GM12801 (cell line): ENCODE results near the gene CCDC57.

Source experiments
- CTCF ChIP-seq: IDR thresholded peaks from one replicate; pipeline ENCODE4 v1.5.1; 2011; ENCODE audit warnings: control low read depth; ENCODE audit not compliant: insufficient read length; ENCODE audit errors: extremely low read depth

Gene CCDC57

DNA sequence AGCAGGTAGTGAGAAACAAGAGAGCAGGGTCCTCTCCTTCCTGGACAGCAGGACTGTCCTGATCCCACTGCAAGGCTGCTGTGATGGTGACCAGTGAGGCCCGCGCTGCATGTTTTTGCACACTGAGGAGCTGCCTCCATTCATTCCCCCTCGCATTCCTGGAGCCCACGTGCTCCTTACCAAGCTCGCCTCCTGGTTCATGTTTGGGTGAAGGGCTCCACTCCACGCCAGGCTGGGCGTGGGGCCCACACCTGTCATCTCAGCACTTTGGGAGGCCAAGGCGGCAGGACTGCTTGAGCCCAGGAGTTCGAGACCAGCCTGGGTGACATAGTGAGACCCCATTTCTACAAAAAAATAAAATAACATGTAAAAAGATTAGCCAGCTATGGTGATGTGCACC, 99.2 kb downstream of the CCDC57 start:
- no peak for TF ChIP-seq CTCF

DNA sequence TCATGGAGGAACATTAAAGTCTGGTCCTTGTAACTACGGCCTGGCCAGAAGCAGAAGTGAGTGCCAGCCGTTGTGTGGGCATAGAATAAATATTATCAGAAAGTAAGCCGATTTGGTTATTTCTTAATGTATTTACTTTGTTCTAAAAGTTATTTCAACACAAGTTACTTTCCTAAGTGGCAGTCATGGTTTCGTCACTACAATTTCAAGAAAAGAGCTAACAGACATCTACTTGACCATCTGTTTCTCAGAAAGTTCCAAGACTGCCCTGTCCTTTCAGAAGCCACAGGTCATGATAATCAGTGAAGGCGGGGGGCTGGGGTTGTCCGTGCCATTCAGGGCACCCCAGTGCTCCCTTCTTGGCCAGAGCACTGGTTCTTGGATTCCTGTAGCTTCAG, 99.7 kb downstream of the CCDC57 start:
- no peak for TF ChIP-seq CTCF

GRCh38 chr17:82112181-82112913, 100.3 kb downstream of the CCDC57 start:
- no peak for TF ChIP-seq CTCF

GRCh38 chr17:82110298-82110697, 102.3 kb downstream of the CCDC57 start:
- no peak for TF ChIP-seq CTCF

DNA sequence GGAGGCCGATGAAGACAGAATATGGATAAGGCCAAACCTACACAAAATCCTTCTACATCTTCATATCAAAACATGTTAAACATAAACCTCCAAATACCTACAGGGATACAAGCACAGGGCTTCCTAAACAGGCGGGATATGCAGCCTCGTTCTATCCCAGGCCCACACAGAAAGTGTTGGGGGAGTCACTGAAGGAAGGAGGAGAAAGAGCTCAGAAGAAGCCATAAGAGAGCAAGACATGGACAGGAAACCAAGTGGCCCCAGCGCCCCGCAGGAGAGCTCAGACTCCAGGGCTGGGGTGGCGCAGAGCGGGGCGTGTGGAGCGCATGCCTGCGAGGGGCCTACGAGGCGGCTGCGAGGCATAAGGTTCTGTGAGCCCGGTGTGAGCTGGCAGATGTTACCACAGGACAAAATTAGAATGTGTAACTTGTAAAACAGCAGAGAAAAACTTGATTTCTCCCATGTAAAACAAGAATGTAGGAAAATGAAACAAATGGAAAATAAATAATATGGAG, 103.6 kb downstream of the CCDC57 start:
- TF ChIP-seq CTCF: no peak

DNA sequence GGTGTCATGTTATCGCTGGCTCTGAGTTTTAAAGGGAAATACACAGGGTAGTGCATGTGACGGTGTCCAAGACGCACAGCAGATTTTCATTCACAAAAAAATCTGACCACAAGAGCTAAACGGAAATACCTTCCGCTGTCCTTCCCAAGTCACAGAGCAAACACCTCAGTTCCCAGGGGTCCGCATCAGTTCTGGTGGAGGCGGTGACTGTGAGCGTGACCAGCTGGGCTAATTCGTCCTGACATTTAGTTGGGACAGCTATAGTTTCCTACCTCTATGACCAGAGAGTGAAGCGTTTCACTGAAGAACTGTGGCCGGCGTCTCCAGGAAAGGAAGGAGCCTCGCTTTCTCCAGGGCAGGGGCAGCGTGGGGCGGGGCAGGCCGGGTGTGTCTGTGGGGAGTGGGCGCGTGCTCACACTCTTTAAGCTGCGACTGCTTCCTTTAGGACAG, 104.1 kb downstream of the CCDC57 start:
- no peak for TF ChIP-seq CTCF

GRCh38 chr17:82108038-82108437, 104.6 kb downstream of the CCDC57 start:
- no peak for TF ChIP-seq CTCF
